HepG2 (cell line): ENCODE measurements around the gene THADA. TPM values are rescaled to one million over a fixed set of nuclear protein-coding genes. Genes with fewer than 3 reads are reported as not detected.

Experiments
- EEA1 ChIP-seq: sonication (generic); formaldehyde crosslinking; IDR thresholded peaks from 2 replicates; pipeline ENCODE4 v1.5.1; 2020; ENCODE audit warnings: mild to moderate bottlenecking, missing genetic modification reagents, borderline replicate concordance
- FOSL1 ChIP-seq: sonication (generic); formaldehyde crosslinking; IDR thresholded peaks from 2 replicates; pipeline ENCODE4 v1.9.0; 2021; ENCODE audit warnings: missing genetic modification reagents, borderline replicate concordance
- HMG20B ChIP-seq: conservative IDR thresholded peaks from 2 replicates; pipeline ENCODE4 v1.6.1; 2016; ENCODE audit warnings: missing genetic modification reagents, missing compliant biosample characterization
- NFATC3 ChIP-seq: sonication (generic); formaldehyde crosslinking; IDR thresholded peaks from 2 replicates; pipeline ENCODE4 v1.5.1; 2020; ENCODE audit warnings: mild to moderate bottlenecking, missing genetic modification reagents
- NR2F2 ChIP-seq: IDR thresholded peaks from 2 replicates; pipeline ENCODE4 v1.6.1; 2012; ENCODE audit warnings: low read depth, inconsistent platforms, borderline replicate concordance
- RAD21 ChIP-seq: fragments of 450-650 bp; formaldehyde crosslinking; IDR thresholded peaks from 2 replicates; pipeline ENCODE4 v1.5.0; 2020; ENCODE audit warnings: mild to moderate bottlenecking
- TRIM24 ChIP-seq: sonication (generic); formaldehyde crosslinking; IDR thresholded peaks from 2 replicates; pipeline ENCODE4 v1.8.0; 2022; ENCODE audit warnings: mild to moderate bottlenecking, missing genetic modification reagents
- ZNF44 ChIP-seq: sonication (generic); formaldehyde crosslinking; IDR thresholded peaks from 2 replicates; pipeline ENCODE4 v1.5.1; 2020; ENCODE audit warnings: mild to moderate bottlenecking, missing genetic modification reagents
- ZNF678 ChIP-seq: sonication (generic); formaldehyde crosslinking; IDR thresholded peaks from 2 replicates; pipeline ENCODE4 v1.4.0; 2020; ENCODE audit warnings: mild to moderate bottlenecking, missing genetic modification reagents
- ZNF781 ChIP-seq: sonication (generic); formaldehyde crosslinking; IDR thresholded peaks from 2 replicates; pipeline ENCODE4 v1.5.1; 2020; ENCODE audit warnings: borderline replicate concordance, mild to moderate bottlenecking, missing genetic modification reagents; ENCODE audit errors: not compliant biosample characterization
- polyA plus RNA-seq, 8 experiments: library from polyadenylated mRNA; depleted of rRNA in 3 of 8; stranded (reverse) in 7 of 8; unstranded in 1 of 8; fragments of >200 nt; fragmentation: Illumina TruSeq in 4 of 8; extraction: Trizol in 4 of 8; gene quantifications; 2 replicates each; pipeline versions ENCODE4 v1.2.1 to v1.2.3, GENCODE V29; 2011 to 2016; ENCODE audit warnings: low read depth in 4 of 8, missing spikeins in 1 of 8, mixed read lengths in 1 of 8; ENCODE audit not compliant: insufficient read depth in 1 of 8
- total RNA-seq, 5 experiments: library from RNA; depleted of rRNA; stranded (reverse); fragments of >200 nt; fragmentation: Illumina TruSeq; extraction: Trizol; gene quantifications; 2 replicates each; pipeline ENCODE4 v1.2.3, GENCODE V29; 2016; ENCODE audit warnings: low read depth in 1 of 5
- TF ChIP-seq, protein P1 (sequence below), 2 experiments: sonication (generic) in 1 of 2; formaldehyde crosslinking in 1 of 2; IDR thresholded peaks; 2 replicates each; pipeline versions ENCODE4 v1.4.0 to v1.6.1; 2016 to 2020; ENCODE audit warnings: borderline replicate concordance in 1 of 2, low read depth in 1 of 2, mild to moderate bottlenecking in 1 of 2, missing genetic modification reagents in 1 of 2
- TF ChIP-seq, protein P2 (sequence below): sonication (generic); formaldehyde crosslinking; IDR thresholded peaks from 2 replicates; pipeline ENCODE4 v1.4.0; 2020; ENCODE audit warnings: mild to moderate bottlenecking, missing genetic modification reagents
- TF ChIP-seq, protein P3 (sequence below): sonication (generic); formaldehyde crosslinking; conservative IDR thresholded peaks from 2 replicates; pipeline ENCODE4 v1.8.0; 2022; ENCODE audit warnings: mild to moderate bottlenecking, moderate library complexity, missing genetic modification reagents
- TF ChIP-seq, protein P4 (sequence below): sonication (generic); formaldehyde crosslinking; IDR thresholded peaks from 2 replicates; pipeline ENCODE4 v1.5.0; 2020; ENCODE audit warnings: missing genetic modification reagents
- TF ChIP-seq, protein P5 (sequence below): sonication (generic); formaldehyde crosslinking; IDR thresholded peaks from 2 replicates; pipeline ENCODE4 v1.5.1; 2020; ENCODE audit warnings: missing genetic modification reagents, mild to moderate bottlenecking, borderline replicate concordance
- TF ChIP-seq, protein P6 (sequence below): sonication (generic); formaldehyde crosslinking; IDR thresholded peaks from 2 replicates; pipeline ENCODE4 v1.8.0; 2023; ENCODE audit warnings: mild to moderate bottlenecking, missing genetic modification reagents

The THADA gene
- total and polyA plus RNA-seq, 2 of the 13 experiments (the other 11 are each of a cell fraction or from before 2014, with no cell fraction given), result 12.7 to 21.7 TPM

DNA sequence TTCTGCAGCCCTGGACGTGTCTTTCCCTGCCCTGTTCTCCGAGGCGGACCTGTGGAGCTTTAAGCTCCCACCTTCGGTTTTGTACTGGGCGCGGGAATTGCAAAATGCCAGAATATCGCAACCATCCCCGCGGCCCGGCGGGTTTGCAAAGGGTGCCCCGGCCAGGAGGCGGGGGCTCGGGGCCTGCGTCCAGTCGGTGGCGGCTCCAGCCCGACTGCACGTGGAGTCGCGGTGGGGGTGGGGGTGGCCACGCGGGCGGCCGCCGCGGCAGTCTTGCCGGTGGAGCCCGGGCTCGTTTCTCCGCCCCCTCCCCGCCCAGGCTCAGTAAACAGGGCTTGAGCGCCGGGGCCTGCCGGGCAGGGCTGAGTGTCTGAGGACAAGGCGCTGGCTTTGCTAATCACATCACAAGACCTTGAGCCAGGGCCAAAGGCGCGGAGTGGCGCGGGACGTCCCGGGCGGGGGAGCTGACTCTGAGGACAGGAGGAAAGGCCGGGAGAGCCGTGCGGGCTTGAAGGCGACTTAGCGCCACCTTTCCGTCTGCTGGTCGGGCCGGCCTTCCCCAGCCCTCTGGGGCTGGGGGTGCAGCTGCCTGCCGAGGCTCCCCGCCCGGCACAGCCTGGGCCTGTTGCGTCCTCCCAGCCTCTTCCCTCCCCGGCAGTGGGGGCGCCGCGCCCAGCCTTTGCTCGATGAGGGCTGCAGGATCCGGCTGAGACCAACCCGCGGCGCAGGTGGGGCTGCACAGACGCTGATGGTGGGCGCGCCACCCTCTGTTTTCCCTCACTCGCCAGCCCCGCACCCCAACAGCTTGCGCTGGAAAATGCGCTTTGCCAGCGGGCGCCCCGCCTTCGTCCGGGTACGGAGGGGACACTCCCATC is 368.6 kb downstream of the THADA start (continued):
- TF ChIP-seq, protein P1, sequence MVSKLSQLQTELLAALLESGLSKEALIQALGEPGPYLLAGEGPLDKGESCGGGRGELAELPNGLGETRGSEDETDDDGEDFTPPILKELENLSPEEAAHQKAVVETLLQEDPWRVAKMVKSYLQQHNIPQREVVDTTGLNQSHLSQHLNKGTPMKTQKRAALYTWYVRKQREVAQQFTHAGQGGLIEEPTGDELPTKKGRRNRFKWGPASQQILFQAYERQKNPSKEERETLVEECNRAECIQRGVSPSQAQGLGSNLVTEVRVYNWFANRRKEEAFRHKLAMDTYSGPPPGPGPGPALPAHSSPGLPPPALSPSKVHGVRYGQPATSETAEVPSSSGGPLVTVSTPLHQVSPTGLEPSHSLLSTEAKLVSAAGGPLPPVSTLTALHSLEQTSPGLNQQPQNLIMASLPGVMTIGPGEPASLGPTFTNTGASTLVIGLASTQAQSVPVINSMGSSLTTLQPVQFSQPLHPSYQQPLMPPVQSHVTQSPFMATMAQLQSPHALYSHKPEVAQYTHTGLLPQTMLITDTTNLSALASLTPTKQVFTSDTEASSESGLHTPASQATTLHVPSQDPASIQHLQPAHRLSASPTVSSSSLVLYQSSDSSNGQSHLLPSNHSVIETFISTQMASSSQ (IDR thresholded peaks at IDR 0.05; ENCODE audit: low read depth), result 0 out of 2 replicates have a peak, but pooled peaks have one; percentile 20
- TF ChIP-seq, protein P1 (CRISPR knock-in tag; IDR thresholded peaks at IDR 0.05; ENCODE audit: borderline replicate concordance), result no peak; the same call in 1 of the 2 replicates
- 0 out of 2 replicates have a peak, but pooled peaks have one; percentile 51 for TF ChIP-seq NFATC3 (CRISPR knock-in tag)
- TF ChIP-seq EEA1 (CRISPR knock-in tag), result no peak; the same call in 1 of the 2 replicates
- no peak for TF ChIP-seq ZNF44 (CRISPR knock-in tag)
- no peak for TF ChIP-seq ZNF781 (CRISPR knock-in tag)
- TF ChIP-seq, protein P2, sequence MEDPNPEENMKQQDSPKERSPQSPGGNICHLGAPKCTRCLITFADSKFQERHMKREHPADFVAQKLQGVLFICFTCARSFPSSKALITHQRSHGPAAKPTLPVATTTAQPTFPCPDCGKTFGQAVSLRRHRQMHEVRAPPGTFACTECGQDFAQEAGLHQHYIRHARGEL, result peak; percentile 84
- no peak; the same call in 1 of the 2 replicates for TF ChIP-seq HMG20B (CRISPR knock-in tag)
- TF ChIP-seq, protein P3, sequence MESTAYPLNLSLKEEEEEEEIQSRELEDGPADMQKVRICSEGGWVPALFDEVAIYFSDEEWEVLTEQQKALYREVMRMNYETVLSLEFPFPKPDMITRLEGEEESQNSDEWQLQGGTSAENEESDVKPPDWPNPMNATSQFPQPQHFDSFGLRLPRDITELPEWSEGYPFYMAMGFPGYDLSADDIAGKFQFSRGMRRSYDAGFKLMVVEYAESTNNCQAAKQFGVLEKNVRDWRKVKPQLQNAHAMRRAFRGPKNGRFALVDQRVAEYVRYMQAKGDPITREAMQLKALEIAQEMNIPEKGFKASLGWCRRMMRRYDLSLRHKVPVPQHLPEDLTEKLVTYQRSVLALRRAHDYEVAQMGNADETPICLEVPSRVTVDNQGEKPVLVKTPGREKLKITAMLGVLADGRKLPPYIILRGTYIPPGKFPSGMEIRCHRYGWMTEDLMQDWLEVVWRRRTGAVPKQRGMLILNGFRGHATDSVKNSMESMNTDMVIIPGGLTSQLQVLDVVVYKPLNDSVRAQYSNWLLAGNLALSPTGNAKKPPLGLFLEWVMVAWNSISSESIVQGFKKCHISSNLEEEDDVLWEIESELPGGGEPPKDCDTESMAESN (CRISPR knock-in tag), result peak; percentile 78
- no peak for TF ChIP-seq NR2F2
- TF ChIP-seq ZNF678, result peak; percentile 28
- TF ChIP-seq FOSL1 (CRISPR knock-in tag), result no peak
- TF ChIP-seq RAD21 (CRISPR knock-in tag), result peak; percentile 78
- TF ChIP-seq, protein P4, sequence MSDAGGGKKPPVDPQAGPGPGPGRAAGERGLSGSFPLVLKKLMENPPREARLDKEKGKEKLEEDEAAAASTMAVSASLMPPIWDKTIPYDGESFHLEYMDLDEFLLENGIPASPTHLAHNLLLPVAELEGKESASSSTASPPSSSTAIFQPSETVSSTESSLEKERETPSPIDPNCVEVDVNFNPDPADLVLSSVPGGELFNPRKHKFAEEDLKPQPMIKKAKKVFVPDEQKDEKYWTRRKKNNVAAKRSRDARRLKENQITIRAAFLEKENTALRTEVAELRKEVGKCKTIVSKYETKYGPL, result no peak; the same call in 1 of the 2 replicates
- TF ChIP-seq, protein P5, sequence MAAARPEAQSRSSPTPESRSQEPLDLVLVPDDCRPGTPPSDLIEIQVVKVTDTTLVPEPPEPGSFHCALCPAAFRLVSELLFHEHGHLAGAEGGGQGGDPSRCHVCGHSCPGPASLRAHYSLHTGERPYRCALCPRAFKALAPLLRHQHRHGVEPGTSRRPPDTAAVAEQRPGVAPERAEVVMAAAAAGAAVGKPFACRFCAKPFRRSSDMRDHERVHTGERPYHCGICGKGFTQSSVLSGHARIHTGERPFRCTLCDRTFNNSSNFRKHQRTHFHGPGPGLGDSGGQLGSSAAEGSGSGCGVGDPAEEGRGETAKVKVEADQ, result no peak
- no peak for TF ChIP-seq TRIM24 (CRISPR knock-in tag)
- TF ChIP-seq, protein P6, sequence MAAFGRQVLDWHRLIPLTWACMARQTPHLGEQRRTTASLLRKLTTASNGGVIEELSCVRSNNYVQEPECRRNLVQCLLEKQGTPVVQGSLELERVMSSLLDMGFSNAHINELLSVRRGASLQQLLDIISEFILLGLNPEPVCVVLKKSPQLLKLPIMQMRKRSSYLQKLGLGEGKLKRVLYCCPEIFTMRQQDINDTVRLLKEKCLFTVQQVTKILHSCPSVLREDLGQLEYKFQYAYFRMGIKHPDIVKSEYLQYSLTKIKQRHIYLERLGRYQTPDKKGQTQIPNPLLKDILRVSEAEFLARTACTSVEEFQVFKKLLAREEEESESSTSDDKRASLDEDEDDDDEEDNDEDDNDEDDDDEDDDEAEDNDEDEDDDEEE, result no peak; the same call in none of the 2 replicates
